Natural killer cell (primary cell): ENCODE data around the gene NMNAT2. TPM values are rescaled to one million over a fixed set of nuclear protein-coding genes. Genes with fewer than 3 reads are reported as not detected.

ENCODE experiments used
- ATAC-seq, 3 donors: fragments of 150-1000 bp in 2 of 3; fragments of 200-7000 bp in 1 of 3; cut with Tn5 transposase; 1 replicate in 1 of 3; 2 replicates in 2 of 3; pipeline ENCODE4 v1.10.0; 2021; ENCODE audit warnings: mild to moderate bottlenecking in 2 of 3, moderate library complexity in 2 of 3
- DNase-seq, 2 donors: peaks; one replicate each; pipeline versions ENCODE4 v3.0.0 to v3.0.0-alpha.2; 2013 to 2021; ENCODE audit warnings: mixed read lengths in 1 of 2
- H3K27ac ChIP-seq: one replicate; pipeline ENCODE4 v1.5.1; 2013; ENCODE audit warnings: mild to moderate bottlenecking, low read length
- H3K27me3 ChIP-seq: one replicate; pipeline ENCODE4 v1.6.1; 2013; ENCODE audit warnings: low read length; ENCODE audit not compliant: control insufficient read depth, insufficient read depth
- H3K36me3 ChIP-seq: one replicate; pipeline ENCODE4 v1.6.1; 2013; ENCODE audit warnings: low read length; ENCODE audit not compliant: control insufficient read depth, insufficient read depth
- H3K4me1 ChIP-seq: one replicate; pipeline ENCODE4 v1.6.1; 2013; ENCODE audit warnings: low read length; ENCODE audit not compliant: control insufficient read depth, insufficient read depth
- H3K4me3 ChIP-seq: one replicate; pipeline ENCODE4 v1.5.1; 2013; ENCODE audit warnings: low read length
- H3K9me3 ChIP-seq: one replicate; pipeline ENCODE4 v1.6.1; 2013; ENCODE audit warnings: low read length; ENCODE audit not compliant: control insufficient read depth, insufficient read depth
- H3K27ac Mint-ChIP-seq, 2 donors: one replicate each; pipeline ENCODE4 v1.8.0; 2022; ENCODE audit warnings: mild to moderate bottlenecking in 2 of 2, mixed read lengths in 2 of 2, moderate library complexity in 1 of 2
- H3K27me3 Mint-ChIP-seq, 2 donors: one replicate each; pipeline ENCODE4 v1.8.0; 2022; ENCODE audit warnings: low read depth in 2 of 2, mixed read lengths in 2 of 2
- H3K36me3 Mint-ChIP-seq: one replicate; pipeline ENCODE4 v1.8.0; 2022; ENCODE audit warnings: mixed read lengths
- H3K4me1 Mint-ChIP-seq, 2 donors: one replicate each; pipeline ENCODE4 v1.8.0; 2022; ENCODE audit warnings: mixed read lengths in 2 of 2
- H3K4me3 Mint-ChIP-seq: one replicate; pipeline ENCODE4 v1.8.0; 2022; ENCODE audit warnings: mild to moderate bottlenecking, moderate library complexity, mixed read lengths
- H3K9me3 Mint-ChIP-seq, 2 donors: one replicate each; pipeline ENCODE4 v1.8.0; 2022; ENCODE audit warnings: mixed read lengths in 2 of 2
- WGBS: methylation state at CpG from one replicate; pipeline ENCODE4 v1.1.7; 2013; ENCODE audit warnings: missing lambda C conversion rate; ENCODE audit not compliant: insufficient coverage; 5-methylcytosine and 5-hydroxymethylcytosine counted together
- intact Hi-C: fragments of 100-400 bp; cut with micrococcal nuclease; formaldehyde crosslinking; loops from one replicate; pipeline ENCODE4 v1.14.2; 2022
- total RNA-seq, 4 donors: library from RNA; stranded (reverse); fragments of 120-200 nt in 1 of 4; gene quantifications; one replicate each; pipeline versions ENCODE4 v1.2.3 to v1.2.4, GENCODE V29; 2013 to 2022
- TF ChIP-seq, protein P1 (sequence below): fragments of 200-600 bp; IDR thresholded peaks from one replicate; pipeline ENCODE4 v1.8.0; 2022; ENCODE audit warnings: antibody characterized with exemption

The NMNAT2 gene
- total RNA-seq, 3 donors from 2014 or later (not counting 1 experiment from before 2014, with no cell fraction given): not detected

DNA sequence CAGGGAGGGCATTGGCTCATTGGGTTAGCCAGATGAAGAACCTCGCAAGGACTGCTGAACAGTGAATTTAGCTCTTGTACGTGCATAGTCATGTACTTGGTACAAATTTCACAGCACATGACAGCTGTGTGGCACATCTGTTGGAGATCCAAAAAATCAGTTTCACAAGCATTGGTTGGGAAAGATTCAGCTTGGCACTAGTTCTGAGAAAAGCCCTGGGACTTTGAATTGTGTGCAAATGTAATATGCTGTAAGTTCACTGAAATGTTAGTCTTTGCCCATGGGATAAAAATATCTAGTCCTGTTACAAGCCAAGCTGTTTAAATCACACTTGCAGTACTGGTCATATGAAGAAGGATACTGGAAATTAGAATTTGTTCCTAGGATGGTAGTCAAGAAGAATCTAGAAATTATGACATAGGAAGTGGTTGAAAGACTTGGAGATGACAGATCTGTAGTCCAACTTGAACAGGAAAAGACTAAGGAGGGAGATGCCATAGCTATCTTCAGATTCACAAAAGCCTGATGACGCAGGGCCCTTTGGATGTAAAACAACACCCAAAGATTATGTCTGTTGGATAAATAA, 212.9 kb downstream of the NMNAT2 start:
- Histone ChIP-seq H3K27me3 (no peaks in the 10 kb centered on the region), H3K36me3 (no peaks in the 10 kb centered on the region), H3K4me3 (no peak overlapping the region), H3K27ac (no peak overlapping the region), H3K9me3 (no peaks in the 10 kb centered on the region), H3K4me1 (no peaks in the 10 kb centered on the region)
- Mint-ChIP-seq H3K27ac (no peak overlapping the region), H3K27me3 (peaks cover 6 to 14% of the 10 kb centered on the region in 2 donors), H3K4me3 (no peak overlapping the region), H3K4me1 (no peaks in the 10 kb centered on the region), H3K36me3 (no peaks in the 10 kb centered on the region), H3K9me3 (no peaks in the 10 kb centered on the region)
- TF ChIP-seq, protein P1, sequence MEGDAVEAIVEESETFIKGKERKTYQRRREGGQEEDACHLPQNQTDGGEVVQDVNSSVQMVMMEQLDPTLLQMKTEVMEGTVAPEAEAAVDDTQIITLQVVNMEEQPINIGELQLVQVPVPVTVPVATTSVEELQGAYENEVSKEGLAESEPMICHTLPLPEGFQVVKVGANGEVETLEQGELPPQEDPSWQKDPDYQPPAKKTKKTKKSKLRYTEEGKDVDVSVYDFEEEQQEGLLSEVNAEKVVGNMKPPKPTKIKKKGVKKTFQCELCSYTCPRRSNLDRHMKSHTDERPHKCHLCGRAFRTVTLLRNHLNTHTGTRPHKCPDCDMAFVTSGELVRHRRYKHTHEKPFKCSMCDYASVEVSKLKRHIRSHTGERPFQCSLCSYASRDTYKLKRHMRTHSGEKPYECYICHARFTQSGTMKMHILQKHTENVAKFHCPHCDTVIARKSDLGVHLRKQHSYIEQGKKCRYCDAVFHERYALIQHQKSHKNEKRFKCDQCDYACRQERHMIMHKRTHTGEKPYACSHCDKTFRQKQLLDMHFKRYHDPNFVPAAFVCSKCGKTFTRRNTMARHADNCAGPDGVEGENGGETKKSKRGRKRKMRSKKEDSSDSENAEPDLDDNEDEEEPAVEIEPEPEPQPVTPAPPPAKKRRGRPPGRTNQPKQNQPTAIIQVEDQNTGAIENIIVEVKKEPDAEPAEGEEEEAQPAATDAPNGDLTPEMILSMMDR: no peak
- WGBS: 90% methylated on average over 3 of the region's 3 CpGs
- no peak for DNase-seq
- no peak for ATAC-seq
- intact Hi-C loops: no loop called here

DNA sequence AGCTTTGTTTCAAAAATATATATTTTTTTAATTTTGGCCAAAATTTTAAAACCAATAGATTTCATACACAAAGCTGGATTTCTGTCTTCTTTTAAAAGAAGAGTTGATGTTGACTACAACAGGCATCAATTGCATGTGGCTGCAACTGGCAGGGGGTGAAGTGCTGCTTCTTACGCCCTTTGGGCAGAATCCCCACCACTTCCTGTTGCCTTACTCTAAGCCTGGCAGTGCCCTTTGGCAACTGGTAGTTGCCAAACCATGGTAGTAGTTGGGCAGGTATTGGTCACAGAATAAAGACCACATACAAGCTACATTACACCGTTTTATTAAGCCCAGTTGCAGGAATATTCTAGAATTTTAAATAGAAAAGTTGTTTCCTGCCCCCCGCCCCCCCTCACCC, 215.1 kb downstream of the NMNAT2 start:
- intact Hi-C loops: no loop called here
- no peak overlapping the region for H3K27ac Mint-ChIP-seq

DNA sequence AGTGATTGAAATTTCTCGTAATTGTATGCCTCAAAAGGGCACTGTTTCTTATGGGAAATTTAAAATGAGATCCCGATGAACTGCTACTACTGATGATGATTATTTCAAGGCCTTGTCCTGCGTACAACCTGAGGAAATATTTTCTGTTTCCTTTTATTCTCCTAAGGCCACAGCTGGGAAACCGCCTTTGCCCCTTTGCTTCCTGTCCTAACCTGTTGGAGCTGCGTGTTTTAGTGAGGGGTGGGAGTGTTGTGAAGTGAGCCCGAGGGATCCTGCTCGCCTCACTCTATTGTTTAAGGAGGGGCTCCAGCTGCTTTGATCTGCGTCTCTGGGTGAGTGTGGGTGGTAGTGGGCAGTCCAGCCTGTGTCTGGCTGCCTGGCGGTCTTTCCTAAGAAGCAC, 217.7 kb downstream of the NMNAT2 start:
- H3K27me3 Mint-ChIP-seq: peaks cover 10 to 18% of the 10 kb centered on the region in 2 donors
- H3K36me3 Mint-ChIP-seq: no peaks in the 10 kb centered on the region
- 79% methylated on average over 9 of the region's 9 CpGs for WGBS
- Histone ChIP-seq H3K4me1 (no peaks in the 10 kb centered on the region), H3K27ac (no peak overlapping the region), H3K27me3 (no peaks in the 10 kb centered on the region), H3K36me3 (no peaks in the 10 kb centered on the region), H3K4me3 (no peak overlapping the region), H3K9me3 (no peaks in the 10 kb centered on the region)
- no peak overlapping the region for H3K27ac Mint-ChIP-seq
- TF ChIP-seq, protein P1: no peak
- H3K4me3 Mint-ChIP-seq: no peak overlapping the region
- no peak for ATAC-seq
- H3K4me1 Mint-ChIP-seq: peaks cover 0 to 1% of the 10 kb centered on the region in 2 donors
- H3K9me3 Mint-ChIP-seq: no peaks in the 10 kb centered on the region
- no peak for DNase-seq
- intact Hi-C loops: no loop called here

More for the DNA sequence above, 215.1 kb downstream of the NMNAT2 start:
- WGBS: 0% methylated on average over 1 of the region's 3 CpGs
- Histone ChIP-seq H3K27ac (no peak overlapping the region), H3K36me3 (no peaks in the 10 kb centered on the region), H3K9me3 (no peaks in the 10 kb centered on the region), H3K27me3 (no peaks in the 10 kb centered on the region), H3K4me3 (no peak overlapping the region), H3K4me1 (no peaks in the 10 kb centered on the region)
- no peak for ATAC-seq
- Mint-ChIP-seq H3K4me3 (no peak overlapping the region), H3K4me1 (no peaks in the 10 kb centered on the region), H3K9me3 (no peaks in the 10 kb centered on the region), H3K27me3 (peaks cover 12 to 14% of the 10 kb centered on the region in 2 donors), H3K36me3 (no peaks in the 10 kb centered on the region)
- no peak for DNase-seq
- TF ChIP-seq, protein P1: no peak

DNA sequence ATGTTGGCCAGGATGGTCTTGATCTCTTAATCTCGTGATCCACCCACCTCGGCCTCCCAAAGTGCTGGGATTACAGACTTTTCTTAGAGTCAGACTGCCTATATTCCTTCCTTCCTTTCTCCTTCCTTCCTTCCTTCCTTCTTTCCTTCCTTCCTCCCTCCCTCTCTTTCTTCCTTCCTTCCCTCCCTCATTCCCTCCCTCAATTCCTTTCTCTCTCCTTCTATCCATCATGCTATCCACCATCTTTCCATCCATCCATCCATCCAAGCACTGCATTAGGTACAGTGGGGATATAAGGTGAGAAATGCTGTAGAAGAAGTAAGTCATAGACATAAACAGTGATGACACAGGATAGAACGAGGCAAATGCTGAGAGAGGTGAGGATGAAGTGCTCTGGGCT, 218.9 kb downstream of the NMNAT2 start:
- WGBS: 83% methylated on average over 3 of the region's 3 CpGs
- Mint-ChIP-seq H3K27me3 (peaks cover 9 to 18% of the 10 kb centered on the region in 2 donors), H3K4me3 (no peak overlapping the region), H3K27ac (no peak overlapping the region), H3K36me3 (no peaks in the 10 kb centered on the region), H3K4me1 (peaks cover 8 to 11% of the 10 kb centered on the region in 2 donors), H3K9me3 (no peaks in the 10 kb centered on the region)
- Histone ChIP-seq H3K9me3 (no peaks in the 10 kb centered on the region), H3K27me3 (no peaks in the 10 kb centered on the region), H3K4me3 (no peak overlapping the region), H3K4me1 (peaks cover 4% of the 10 kb centered on the region), H3K36me3 (no peaks in the 10 kb centered on the region), H3K27ac (no peak overlapping the region)
- intact Hi-C loops: no loop called here
- TF ChIP-seq, protein P1: no peak
- ATAC-seq (no peak), DNase-seq (no peak)
